Panc1 (cell line): ENCODE measurements around the gene FHOD1. TPM values are rescaled to one million over a fixed set of nuclear protein-coding genes. Genes with fewer than 3 reads are reported as not detected.

Source experiments
- ATAC-seq: fragments of 200-7000 bp; cut with Tn5 transposase; 2 replicates; pipeline ENCODE4 v1.9.1; 2020; ENCODE audit warnings: mild to moderate bottlenecking, moderate library complexity
- BruUV-seq: library from RNA; stranded (reverse); fragments of 400-500 nt; replicated peaks from 2 replicates; lab custom pipeline; 2021; lab: Mats Ljungman, UMichigan
- CTCF ChIA-PET: fragments of 300-600 bp; sonication (Branson Sonifier 250); formaldehyde crosslinking; loops from one replicate; lab custom pipeline; 2022; ENCODE audit warnings: antibody characterized with exemption; lab: Charles Lee
- POLR2A ChIA-PET: fragments of 300-600 bp; sonication (Branson Sonifier 250); formaldehyde crosslinking; loops from one replicate; lab custom pipeline; 2022; ENCODE audit warnings: antibody characterized with exemption; lab: Charles Lee
- DNase-seq: peaks from one replicate; pipeline ENCODE4 v3.0.0-alpha.2; 2010; ENCODE audit warnings: low read depth, low spot score
- H3K27ac ChIP-seq: 2 replicates; pipeline ENCODE4 v1.5.1; 2011; ENCODE audit warnings: mild to moderate bottlenecking, low read length, inconsistent platforms
- H3K27me3 ChIP-seq: fragments of 200-500 bp; sonication (Bioruptor generic); 2 replicates; pipeline ENCODE4 v1.6.0; 2014; ENCODE audit warnings: low read length, inconsistent platforms; ENCODE audit not compliant: control insufficient read depth, insufficient read depth
- H3K36me3 ChIP-seq: fragments of 200-500 bp; sonication (Bioruptor generic); 2 replicates; pipeline ENCODE4 v1.5.1; 2014; ENCODE audit warnings: inconsistent platforms, mild to moderate bottlenecking, low read length, moderate library complexity; ENCODE audit not compliant: control insufficient read depth, insufficient read depth
- H3K4me1 ChIP-seq: 2 replicates; pipeline ENCODE4 v1.5.1; 2011; ENCODE audit warnings: inconsistent platforms, mild to moderate bottlenecking, low read length, moderate library complexity; ENCODE audit not compliant: control insufficient read depth, insufficient read depth
- H3K4me3 ChIP-seq, 2 experiments: 2 replicates each; pipeline ENCODE4 v1.5.1; 2011 to 2012; ENCODE audit warnings: low read depth in 2 of 2, low read length in 2 of 2, mild to moderate bottlenecking in 2 of 2, inconsistent platforms in 1 of 2, moderate library complexity in 1 of 2
- H3K9me3 ChIP-seq: fragments of 200-500 bp; sonication (Bioruptor generic); 2 replicates; pipeline ENCODE4 v1.5.1; 2014; ENCODE audit warnings: low read depth, mild to moderate bottlenecking, inconsistent platforms, low read length, moderate library complexity; ENCODE audit not compliant: control insufficient read depth, insufficient read depth
- POLR2AphosphoS5 ChIP-seq: IDR thresholded peaks from 2 replicates; pipeline ENCODE4 v1.6.1; 2012; ENCODE audit warnings: mild to moderate bottlenecking, low read depth, low read length, moderate library complexity
- SIN3A ChIP-seq: IDR thresholded peaks from 2 replicates; pipeline ENCODE4 v1.6.1; 2012; ENCODE audit warnings: low read depth, mild to moderate bottlenecking, low read length, moderate library complexity, borderline replicate concordance; ENCODE audit not compliant: insufficient read depth
- TCF7L2 ChIP-seq: IDR thresholded peaks from 2 replicates; pipeline ENCODE4 v1.6.1; 2011; ENCODE audit warnings: mild to moderate bottlenecking, low read depth, low read length, inconsistent platforms
- in situ Hi-C: cut with HindIII; loops from 2 replicates; pipeline ENCODE4 v1.10.0; 2016; ENCODE audit warnings: low sequenced_read_pairs, low pct_unique_long_range_greater_than_20kb
- intact Hi-C: fragments of 100-400 bp; cut with micrococcal nuclease; formaldehyde crosslinking; loops from one replicate; pipeline ENCODE4 v1.10.0; 2022; ENCODE audit not compliant: unreplicated experiment
- total RNA-seq: library from RNA; stranded (reverse); gene quantifications from one replicate; pipeline ENCODE4 v1.2.1, GENCODE V29; 2021; ENCODE audit not compliant: unreplicated experiment
- TF ChIP-seq, protein P1 (sequence below): fragments of 450-650 bp; IDR thresholded peaks from 2 replicates; pipeline ENCODE4 v1.5.1; 2017; ENCODE audit warnings: mild to moderate bottlenecking
- TF ChIP-seq, protein P2 (sequence below), 2 experiments: IDR thresholded peaks; 2 replicates each; pipeline ENCODE4 v1.6.1; 2011 to 2012; ENCODE audit warnings: low read depth in 2 of 2, control low read depth in 1 of 2, low read length in 1 of 2, mild to moderate bottlenecking in 1 of 2, moderate library complexity in 1 of 2; ENCODE audit not compliant: insufficient read depth in 1 of 2

FHOD1 gene
- total RNA-seq, 1 experiment from 2014 or later, result 9.3 TPM

DNA sequence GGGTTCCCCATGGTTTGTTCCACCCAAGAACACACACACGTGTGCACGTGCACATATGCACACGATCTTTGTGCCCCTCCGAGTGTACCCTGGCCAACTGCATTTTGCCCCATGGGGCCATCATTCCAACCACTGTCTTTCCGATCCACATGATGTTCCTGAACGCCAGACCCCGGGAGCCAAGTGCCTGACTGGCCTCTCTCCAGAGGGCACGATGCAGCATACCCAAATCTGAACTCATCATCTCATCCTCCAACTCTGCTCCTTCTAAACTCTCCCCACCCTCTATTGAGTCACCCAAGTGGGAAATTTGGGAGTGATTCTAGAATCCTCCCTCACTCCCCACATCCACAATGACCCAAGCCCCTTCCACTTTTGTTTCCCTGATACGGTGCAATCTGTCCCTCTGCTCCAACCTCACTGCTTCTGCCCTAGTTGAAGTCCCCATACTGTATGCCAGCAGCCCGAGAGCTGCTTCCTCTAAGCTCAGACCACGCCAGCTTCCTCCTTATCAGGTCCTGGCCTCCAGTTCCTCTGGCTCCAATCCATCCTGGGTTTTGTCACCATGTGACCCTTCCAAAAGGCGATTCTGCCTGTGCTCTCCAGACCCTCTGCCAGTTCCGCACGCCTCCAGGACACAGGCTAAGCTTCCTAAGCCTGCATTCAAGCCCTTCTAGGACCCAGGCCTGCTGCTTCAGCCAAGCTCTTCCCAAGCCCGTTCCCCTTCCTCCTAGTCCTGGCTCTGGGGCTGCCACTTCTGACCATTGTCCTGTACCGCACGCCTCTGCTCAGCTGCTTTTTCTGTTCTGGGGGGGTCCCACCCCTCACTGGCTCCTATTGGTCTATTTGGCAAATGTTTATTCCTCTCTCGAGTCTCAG lies 30.4 kb downstream of the FHOD1 start:
- no peak for ATAC-seq
- BruUV-seq, result no TSS peak

DNA sequence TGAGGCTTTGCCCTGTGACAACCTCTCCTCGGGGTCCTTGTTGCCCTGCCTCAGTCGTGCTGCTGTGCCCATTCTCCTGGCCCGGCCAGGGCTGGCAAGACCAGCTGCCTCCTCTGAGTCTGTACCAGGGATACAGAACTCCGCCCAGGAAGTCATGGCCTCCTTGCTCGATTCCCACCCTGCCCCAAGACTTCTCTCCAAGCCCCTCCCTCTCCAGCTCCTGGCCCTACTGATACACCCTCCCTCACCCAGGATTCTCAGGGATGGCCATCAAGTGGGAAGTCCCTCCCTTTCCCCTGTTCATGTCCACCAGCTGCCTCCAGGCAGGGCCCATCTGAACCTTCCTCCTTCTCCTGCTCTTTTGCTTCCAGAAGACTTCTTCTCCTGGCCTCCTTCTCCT lies 31.6 kb downstream of the FHOD1 start:
- POLR2A ChIA-PET, result no interaction called here
- no TSS peak for BruUV-seq
- Histone ChIP-seq H3K4me3 (no peak overlapping the region), H3K4me1 (no peaks in the 10 kb centered on the region), H3K27ac (no peak overlapping the region), H3K36me3 (no peaks in the 10 kb centered on the region), H3K9me3 (no peaks in the 10 kb centered on the region), H3K27me3 (no peaks in the 10 kb centered on the region)
- ATAC-seq (peak; percentile 20; the same call in 1 of the 2 replicates), DNase-seq (no peak)
- intact Hi-C loops, result no loop called here
- in situ Hi-C loops, result no loop called here
- no peak for TF ChIP-seq POLR2AphosphoS5
- TF ChIP-seq, protein P1, sequence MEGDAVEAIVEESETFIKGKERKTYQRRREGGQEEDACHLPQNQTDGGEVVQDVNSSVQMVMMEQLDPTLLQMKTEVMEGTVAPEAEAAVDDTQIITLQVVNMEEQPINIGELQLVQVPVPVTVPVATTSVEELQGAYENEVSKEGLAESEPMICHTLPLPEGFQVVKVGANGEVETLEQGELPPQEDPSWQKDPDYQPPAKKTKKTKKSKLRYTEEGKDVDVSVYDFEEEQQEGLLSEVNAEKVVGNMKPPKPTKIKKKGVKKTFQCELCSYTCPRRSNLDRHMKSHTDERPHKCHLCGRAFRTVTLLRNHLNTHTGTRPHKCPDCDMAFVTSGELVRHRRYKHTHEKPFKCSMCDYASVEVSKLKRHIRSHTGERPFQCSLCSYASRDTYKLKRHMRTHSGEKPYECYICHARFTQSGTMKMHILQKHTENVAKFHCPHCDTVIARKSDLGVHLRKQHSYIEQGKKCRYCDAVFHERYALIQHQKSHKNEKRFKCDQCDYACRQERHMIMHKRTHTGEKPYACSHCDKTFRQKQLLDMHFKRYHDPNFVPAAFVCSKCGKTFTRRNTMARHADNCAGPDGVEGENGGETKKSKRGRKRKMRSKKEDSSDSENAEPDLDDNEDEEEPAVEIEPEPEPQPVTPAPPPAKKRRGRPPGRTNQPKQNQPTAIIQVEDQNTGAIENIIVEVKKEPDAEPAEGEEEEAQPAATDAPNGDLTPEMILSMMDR, result no peak
- no peak for TF ChIP-seq SIN3A
- TF ChIP-seq TCF7L2, result no peak
- TF ChIP-seq, protein P2, sequence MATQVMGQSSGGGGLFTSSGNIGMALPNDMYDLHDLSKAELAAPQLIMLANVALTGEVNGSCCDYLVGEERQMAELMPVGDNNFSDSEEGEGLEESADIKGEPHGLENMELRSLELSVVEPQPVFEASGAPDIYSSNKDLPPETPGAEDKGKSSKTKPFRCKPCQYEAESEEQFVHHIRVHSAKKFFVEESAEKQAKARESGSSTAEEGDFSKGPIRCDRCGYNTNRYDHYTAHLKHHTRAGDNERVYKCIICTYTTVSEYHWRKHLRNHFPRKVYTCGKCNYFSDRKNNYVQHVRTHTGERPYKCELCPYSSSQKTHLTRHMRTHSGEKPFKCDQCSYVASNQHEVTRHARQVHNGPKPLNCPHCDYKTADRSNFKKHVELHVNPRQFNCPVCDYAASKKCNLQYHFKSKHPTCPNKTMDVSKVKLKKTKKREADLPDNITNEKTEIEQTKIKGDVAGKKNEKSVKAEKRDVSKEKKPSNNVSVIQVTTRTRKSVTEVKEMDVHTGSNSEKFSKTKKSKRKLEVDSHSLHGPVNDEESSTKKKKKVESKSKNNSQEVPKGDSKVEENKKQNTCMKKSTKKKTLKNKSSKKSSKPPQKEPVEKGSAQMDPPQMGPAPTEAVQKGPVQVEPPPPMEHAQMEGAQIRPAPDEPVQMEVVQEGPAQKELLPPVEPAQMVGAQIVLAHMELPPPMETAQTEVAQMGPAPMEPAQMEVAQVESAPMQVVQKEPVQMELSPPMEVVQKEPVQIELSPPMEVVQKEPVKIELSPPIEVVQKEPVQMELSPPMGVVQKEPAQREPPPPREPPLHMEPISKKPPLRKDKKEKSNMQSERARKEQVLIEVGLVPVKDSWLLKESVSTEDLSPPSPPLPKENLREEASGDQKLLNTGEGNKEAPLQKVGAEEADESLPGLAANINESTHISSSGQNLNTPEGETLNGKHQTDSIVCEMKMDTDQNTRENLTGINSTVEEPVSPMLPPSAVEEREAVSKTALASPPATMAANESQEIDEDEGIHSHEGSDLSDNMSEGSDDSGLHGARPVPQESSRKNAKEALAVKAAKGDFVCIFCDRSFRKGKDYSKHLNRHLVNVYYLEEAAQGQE (IDR thresholded peaks at IDR 0.05; ENCODE audit: insufficient read depth in 1 of 2, low read depth in 2 of 2, low read length in 1 of 2), result no peak
- CTCF ChIA-PET, result no interaction called here

More for the DNA sequence above, 30.4 kb downstream of the FHOD1 start:
- DNase-seq, result no peak
- H3K36me3 ChIP-seq, result no peaks in the 10 kb centered on the region
- POLR2A ChIA-PET, result no interaction called here
- no peaks in the 10 kb centered on the region for H3K9me3 ChIP-seq
- intact Hi-C loops (no loop called here), in situ Hi-C loops (no loop called here)
- no peaks in the 10 kb centered on the region for H3K4me1 ChIP-seq
- H3K4me3 ChIP-seq, result no peak overlapping the region
- H3K27ac ChIP-seq, result no peak overlapping the region
- TF ChIP-seq, protein P2 (IDR thresholded peaks at IDR 0.05; ENCODE audit: insufficient read depth in 1 of 2, low read depth in 2 of 2, low read length in 1 of 2), result no peak
- no peak for TF ChIP-seq SIN3A
- TF ChIP-seq, protein P1, result no peak
- no peaks in the 10 kb centered on the region for H3K27me3 ChIP-seq
- CTCF ChIA-PET, result interaction anchor here (0.6 kb wide), 1 partner anchor 118 kb away, joined by 3 read pairs; no protein-coding TSS in a partner anchor
